BE2C (cell line): Measurements from ENCODE around the gene ATP1A4.

Source experiments
- DNase-seq: peaks from one replicate; pipeline ENCODE4 v3.0.0-alpha.2; 2020
- H3K27me3 ChIP-seq: fragments of 250-450 bp; sonication (Bioruptor Pico); 2 replicates; pipeline ENCODE4 v1.5.1; 2020; ENCODE audit warnings: mild to moderate bottlenecking
- H3K36me3 ChIP-seq: fragments of 250-450 bp; sonication (Bioruptor Pico); 2 replicates; pipeline ENCODE4 v1.5.1; 2020; ENCODE audit warnings: mild to moderate bottlenecking
- H3K4me1 ChIP-seq: fragments of 250-450 bp; sonication (Bioruptor Pico); 2 replicates; pipeline ENCODE4 v1.5.1; 2020
- H3K4me3 ChIP-seq: 2 replicates; pipeline ENCODE4 v1.5.1; 2011; ENCODE audit warnings: low read depth, low read length
- H3K9me3 ChIP-seq: fragments of 250-450 bp; sonication (Bioruptor Pico); 2 replicates; pipeline ENCODE4 v1.5.1; 2020
- CTCF ChIP-seq: IDR thresholded peaks from 2 replicates; pipeline ENCODE4 v1.5.1; 2012; ENCODE audit warnings: mild to moderate bottlenecking, low read depth, low read length

ATP1A4 gene

GRCh38 chr1:160211046-160211790, 59.8 kb downstream of the ATP1A4 start:
- DNase-seq, result no peak
- H3K9me3 ChIP-seq, result no peaks in the 10 kb centered on the region
- H3K4me1 ChIP-seq, result peaks cover 22% of the 10 kb centered on the region
- H3K4me3 ChIP-seq, result no peak overlapping the region
- H3K27me3 ChIP-seq, result no peaks in the 10 kb centered on the region
- TF ChIP-seq CTCF, result no peak
- peaks cover 52% of the 10 kb centered on the region for H3K36me3 ChIP-seq

- H3K9me3 ChIP-seq, result no peaks in the 10 kb centered on the region
- H3K4me1 ChIP-seq, result peaks cover 13% of the 10 kb centered on the region
- no peak overlapping the region for H3K4me3 ChIP-seq
- no peak for DNase-seq
- H3K27me3 ChIP-seq, result no peaks in the 10 kb centered on the region
- TF ChIP-seq CTCF, result no peak
- H3K36me3 ChIP-seq, result peaks cover 82% of the 10 kb centered on the region
Observed at GRCh38 chr1:160214481-160215140, 63.2 kb downstream of the ATP1A4 start.

GRCh38 chr1:160216301-160216700, 64.9 kb downstream of the ATP1A4 start:
- Histone ChIP-seq H3K4me1 (no peaks in the 10 kb centered on the region), H3K4me3 (no peak overlapping the region), H3K27me3 (no peaks in the 10 kb centered on the region), H3K36me3 (peaks cover 75% of the 10 kb centered on the region), H3K9me3 (no peaks in the 10 kb centered on the region)
- no peak for TF ChIP-seq CTCF
- DNase-seq, result no peak

- TF ChIP-seq CTCF, result no peak
- H3K9me3 ChIP-seq, result no peaks in the 10 kb centered on the region
- peaks cover 68% of the 10 kb centered on the region for H3K36me3 ChIP-seq
- H3K4me1 ChIP-seq, result no peaks in the 10 kb centered on the region
- no peaks in the 10 kb centered on the region for H3K27me3 ChIP-seq
- DNase-seq, result no peak
- no peak overlapping the region for H3K4me3 ChIP-seq
Observed at GRCh38 chr1:160217481-160218051, 66.2 kb downstream of the ATP1A4 start.

GRCh38 chr1:160219062-160219929, 67.9 kb downstream of the ATP1A4 start:
- no peaks in the 10 kb centered on the region for H3K9me3 ChIP-seq
- H3K27me3 ChIP-seq, result no peaks in the 10 kb centered on the region
- peaks cover 65% of the 10 kb centered on the region for H3K36me3 ChIP-seq
- DNase-seq, result peak; percentile 60
- no peaks in the 10 kb centered on the region for H3K4me1 ChIP-seq
- H3K4me3 ChIP-seq, result no peak overlapping the region
- TF ChIP-seq CTCF, result peak; percentile 76
